Activated T-helper 17 cell treated with anti-CD3 and anti-CD28 coated beads, Interleukin-2, amount 50 U/mL, for 72 hours (primary cell): ENCODE results near the gene TMEM107. TPM values are rescaled to one million over a fixed set of nuclear protein-coding genes. Genes with fewer than 3 reads are reported as not detected.

ENCODE experiments used
- ATAC-seq: fragments of 150-1000 bp; cut with Tn5 transposase; replicated peaks from 2 replicates; pipeline ENCODE4 v1.10.0; 2021; ENCODE audit warnings: mild to moderate bottlenecking, moderate library complexity
- H3K27ac Mint-ChIP-seq: one replicate; pipeline ENCODE4 v1.8.0; 2022; ENCODE audit warnings: mixed read lengths
- H3K27me3 Mint-ChIP-seq: one replicate; pipeline ENCODE4 v1.8.0; 2022; ENCODE audit warnings: mixed read lengths
- H3K36me3 Mint-ChIP-seq: one replicate; pipeline ENCODE4 v1.8.0; 2022; ENCODE audit warnings: low read depth, mild to moderate bottlenecking, mixed read lengths
- H3K4me1 Mint-ChIP-seq: one replicate; pipeline ENCODE4 v1.8.0; 2022; ENCODE audit warnings: mixed read lengths
- H3K4me3 Mint-ChIP-seq: one replicate; pipeline ENCODE4 v1.8.0; 2022; ENCODE audit warnings: mild to moderate bottlenecking, mixed read lengths
- H3K9me3 Mint-ChIP-seq: one replicate; pipeline ENCODE4 v1.8.0; 2022; ENCODE audit warnings: mixed read lengths
- total RNA-seq, 2 donors: library from RNA; stranded (reverse); gene quantifications; one replicate each; pipeline ENCODE4 v1.2.3, GENCODE V29; 2022

TMEM107 gene
- total RNA-seq, 2 donors from 2014 or later: 43.3 to 45.3 TPM

GRCh38 chr17:8151641-8152111 is 24.5 kb downstream of the TMEM107 start:
- no peaks in the 10 kb centered on the region for H3K36me3 Mint-ChIP-seq
- H3K4me1 Mint-ChIP-seq: peaks cover 30% of the 10 kb centered on the region
- ATAC-seq: no peak
- H3K27me3 Mint-ChIP-seq: no peaks in the 10 kb centered on the region
- no peak overlapping the region for H3K27ac Mint-ChIP-seq
- no peaks in the 10 kb centered on the region for H3K9me3 Mint-ChIP-seq
- no peak overlapping the region for H3K4me3 Mint-ChIP-seq

DNA sequence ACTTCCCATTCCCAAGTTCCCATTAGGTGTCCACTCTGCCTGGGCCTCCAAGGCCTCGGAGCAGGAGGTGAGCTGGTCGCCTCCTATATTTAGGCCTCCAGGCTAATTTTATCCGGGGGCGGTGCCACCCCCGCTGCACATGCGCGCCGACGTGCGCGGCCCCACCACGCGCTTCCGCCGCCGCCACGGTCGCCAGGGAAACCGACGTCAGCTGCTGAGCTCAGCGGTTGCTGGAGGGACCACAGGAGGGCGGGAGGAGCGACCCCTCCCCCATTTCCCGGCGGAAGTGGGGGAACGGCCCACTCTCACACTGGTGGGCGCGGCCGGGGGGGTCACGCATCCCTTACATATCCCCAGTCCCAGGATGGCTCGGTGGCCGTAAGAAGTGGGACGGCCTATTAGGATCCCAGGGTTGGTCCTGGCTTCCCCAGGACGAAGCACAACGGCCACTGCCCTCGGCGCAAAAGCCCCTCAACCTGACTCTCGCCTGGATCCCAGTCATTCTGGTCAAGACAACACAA is 25.0 kb downstream of the TMEM107 start:
- no peak overlapping the region for H3K4me3 Mint-ChIP-seq
- H3K36me3 Mint-ChIP-seq: no peaks in the 10 kb centered on the region
- no peaks in the 10 kb centered on the region for H3K9me3 Mint-ChIP-seq
- peak; percentile 33 for ATAC-seq
- no peaks in the 10 kb centered on the region for H3K27me3 Mint-ChIP-seq
- no peak overlapping the region for H3K27ac Mint-ChIP-seq
- H3K4me1 Mint-ChIP-seq: peaks cover 31% of the 10 kb centered on the region

GRCh38 chr17:8150194-8151119 is 25.7 kb downstream of the TMEM107 start:
- Mint-ChIP-seq H3K27ac (no peak overlapping the region), H3K36me3 (no peaks in the 10 kb centered on the region), H3K9me3 (no peaks in the 10 kb centered on the region), H3K27me3 (no peaks in the 10 kb centered on the region), H3K4me3 (no peak overlapping the region), H3K4me1 (peaks cover 29% of the 10 kb centered on the region)
- no peak for ATAC-seq

- H3K27me3 Mint-ChIP-seq: no peaks in the 10 kb centered on the region
- H3K36me3 Mint-ChIP-seq: no peaks in the 10 kb centered on the region
- no peak overlapping the region for H3K4me3 Mint-ChIP-seq
- H3K27ac Mint-ChIP-seq: peak overlapping the region; percentile 46
- H3K9me3 Mint-ChIP-seq: no peaks in the 10 kb centered on the region
- no peak for ATAC-seq
- peaks cover 21% of the 10 kb centered on the region for H3K4me1 Mint-ChIP-seq
Observed at GRCh38 chr17:8149419-8150193, 26.6 kb downstream of the TMEM107 start.

GRCh38 chr17:8148560-8148959 is 27.6 kb downstream of the TMEM107 start:
- no peak for ATAC-seq
- peak overlapping the region; percentile 19 for H3K4me3 Mint-ChIP-seq
- no peaks in the 10 kb centered on the region for H3K27me3 Mint-ChIP-seq
- H3K27ac Mint-ChIP-seq: peak overlapping the region; percentile 59
- H3K4me1 Mint-ChIP-seq: peaks cover 11% of the 10 kb centered on the region
- no peaks in the 10 kb centered on the region for H3K36me3 Mint-ChIP-seq
- no peaks in the 10 kb centered on the region for H3K9me3 Mint-ChIP-seq

GRCh38 chr17:8147805-8148404 is 28.3 kb downstream of the TMEM107 start:
- Mint-ChIP-seq H3K4me1 (peaks cover 5% of the 10 kb centered on the region), H3K36me3 (no peaks in the 10 kb centered on the region), H3K9me3 (no peaks in the 10 kb centered on the region), H3K4me3 (no peak overlapping the region), H3K27ac (no peak overlapping the region), H3K27me3 (no peaks in the 10 kb centered on the region)
- ATAC-seq: no peak

DNA sequence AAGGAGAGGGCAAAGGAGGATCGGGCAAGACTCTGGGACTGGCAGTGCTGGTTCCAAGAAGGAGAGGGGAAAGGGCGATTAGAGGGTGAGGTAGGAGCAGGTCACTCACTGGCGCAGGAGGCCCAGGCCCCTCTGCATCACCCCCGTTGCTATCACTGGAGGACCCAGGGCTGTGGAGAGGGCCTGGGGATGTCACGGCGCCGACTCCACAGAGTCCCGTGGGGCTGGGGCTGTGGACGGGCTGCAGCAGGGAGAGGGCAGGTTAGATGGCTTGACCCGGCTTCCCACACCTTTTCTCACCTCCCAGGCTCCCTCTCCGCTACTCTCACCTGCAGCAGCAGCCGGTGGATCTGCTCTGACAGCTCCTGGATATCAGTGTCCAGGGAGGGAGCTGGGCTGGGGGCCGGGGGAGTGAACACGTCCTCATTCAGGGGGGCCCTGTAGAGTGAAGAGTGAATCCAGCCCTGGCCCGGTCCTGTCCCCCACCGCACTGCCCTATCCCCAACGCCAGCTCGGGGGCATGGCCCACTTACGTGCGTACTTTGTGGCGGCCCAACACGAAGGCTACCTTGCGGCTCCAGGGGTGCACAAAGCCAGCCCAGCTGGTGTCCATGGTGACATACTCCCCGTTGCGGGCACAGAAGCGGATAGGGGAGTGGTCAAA is 28.9 kb downstream of the TMEM107 start:
- Mint-ChIP-seq H3K4me1 (peaks cover 4% of the 10 kb centered on the region), H3K36me3 (no peaks in the 10 kb centered on the region), H3K27ac (no peak overlapping the region), H3K27me3 (no peaks in the 10 kb centered on the region), H3K4me3 (no peak overlapping the region), H3K9me3 (no peaks in the 10 kb centered on the region)
- ATAC-seq: no peak

- peaks cover 4% of the 10 kb centered on the region for H3K4me1 Mint-ChIP-seq
Observed at GRCh38 chr17:8146381-8147140, 29.6 kb downstream of the TMEM107 start.

DNA sequence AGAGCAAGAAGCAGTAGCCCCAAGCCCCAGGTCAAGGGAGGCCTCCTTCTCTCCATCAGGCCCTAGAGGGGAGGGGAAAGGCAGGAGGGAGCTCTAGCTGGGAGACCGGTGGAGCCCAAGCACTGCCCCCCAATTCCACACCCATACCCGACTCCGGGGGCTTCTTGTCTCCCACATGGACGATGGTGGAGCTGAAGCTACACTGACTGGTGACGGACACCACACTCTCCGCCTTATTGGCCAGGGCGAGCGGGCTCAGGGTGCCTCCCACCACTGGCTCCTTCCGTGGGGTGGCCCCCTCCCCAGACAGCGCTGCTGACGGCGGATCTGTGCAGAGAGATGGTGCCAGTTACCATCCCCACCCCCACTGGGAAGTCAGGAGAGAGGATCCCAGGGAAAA is 30.4 kb downstream of the TMEM107 start:
- no peak for ATAC-seq
- no peaks in the 10 kb centered on the region for H3K27me3 Mint-ChIP-seq
- no peaks in the 10 kb centered on the region for H3K36me3 Mint-ChIP-seq

More at GRCh38 chr17:8146381-8147140, 29.6 kb downstream of the TMEM107 start:
- Mint-ChIP-seq H3K27ac (peak overlapping the region; percentile 20), H3K36me3 (no peaks in the 10 kb centered on the region), H3K4me3 (no peak overlapping the region), H3K27me3 (no peaks in the 10 kb centered on the region), H3K9me3 (no peaks in the 10 kb centered on the region)
- ATAC-seq: no peak

DNA sequence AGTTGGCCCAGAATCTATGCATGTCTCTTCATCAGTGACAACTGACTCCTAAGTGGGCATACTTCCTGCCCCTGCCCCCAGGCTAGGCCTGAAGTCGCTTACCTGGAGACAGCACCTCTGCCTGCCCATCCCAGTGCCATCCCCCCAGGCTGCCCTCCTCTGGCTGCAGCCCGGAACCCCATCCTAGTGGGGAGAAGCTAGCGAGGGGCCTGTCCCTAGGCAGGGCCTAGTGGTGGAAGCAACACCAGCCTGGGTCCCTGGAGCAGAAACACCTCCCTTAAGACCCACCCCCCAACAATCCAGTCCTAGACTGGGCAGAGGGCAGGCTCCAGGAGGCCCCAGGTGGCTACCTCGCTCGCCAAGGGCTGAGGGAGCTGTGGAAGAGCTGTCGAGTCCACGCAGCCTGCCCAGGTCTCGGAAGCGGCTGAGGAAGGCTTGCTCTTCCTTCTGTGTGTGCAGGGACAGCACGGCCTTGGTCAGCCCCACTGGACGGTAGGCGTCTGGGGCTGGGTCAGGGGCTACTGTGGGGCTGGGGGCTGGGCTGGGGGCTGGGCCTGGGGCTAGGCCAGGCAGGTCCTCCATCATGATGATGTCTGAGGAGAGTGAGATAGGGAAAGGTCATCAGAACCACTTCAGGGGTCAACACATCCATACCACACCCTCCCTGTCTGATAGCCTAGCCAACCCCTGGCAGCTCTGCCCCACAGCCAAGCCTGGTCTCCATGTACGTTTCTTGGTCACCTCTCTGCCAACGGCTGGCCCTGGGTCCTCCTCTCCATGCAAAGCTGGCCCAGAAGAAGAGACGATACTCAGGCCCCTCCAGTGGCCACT is 31.6 kb downstream of the TMEM107 start:
- no peak for ATAC-seq
- Mint-ChIP-seq H3K4me3 (no peak overlapping the region), H3K27ac (no peak overlapping the region), H3K9me3 (no peaks in the 10 kb centered on the region), H3K36me3 (no peaks in the 10 kb centered on the region), H3K27me3 (no peaks in the 10 kb centered on the region), H3K4me1 (peaks cover 4% of the 10 kb centered on the region)

More for the DNA sequence above, 30.4 kb downstream of the TMEM107 start:
- Mint-ChIP-seq H3K9me3 (no peaks in the 10 kb centered on the region), H3K27ac (peak overlapping the region; percentile 20), H3K4me1 (peaks cover 4% of the 10 kb centered on the region), H3K4me3 (no peak overlapping the region)

DNA sequence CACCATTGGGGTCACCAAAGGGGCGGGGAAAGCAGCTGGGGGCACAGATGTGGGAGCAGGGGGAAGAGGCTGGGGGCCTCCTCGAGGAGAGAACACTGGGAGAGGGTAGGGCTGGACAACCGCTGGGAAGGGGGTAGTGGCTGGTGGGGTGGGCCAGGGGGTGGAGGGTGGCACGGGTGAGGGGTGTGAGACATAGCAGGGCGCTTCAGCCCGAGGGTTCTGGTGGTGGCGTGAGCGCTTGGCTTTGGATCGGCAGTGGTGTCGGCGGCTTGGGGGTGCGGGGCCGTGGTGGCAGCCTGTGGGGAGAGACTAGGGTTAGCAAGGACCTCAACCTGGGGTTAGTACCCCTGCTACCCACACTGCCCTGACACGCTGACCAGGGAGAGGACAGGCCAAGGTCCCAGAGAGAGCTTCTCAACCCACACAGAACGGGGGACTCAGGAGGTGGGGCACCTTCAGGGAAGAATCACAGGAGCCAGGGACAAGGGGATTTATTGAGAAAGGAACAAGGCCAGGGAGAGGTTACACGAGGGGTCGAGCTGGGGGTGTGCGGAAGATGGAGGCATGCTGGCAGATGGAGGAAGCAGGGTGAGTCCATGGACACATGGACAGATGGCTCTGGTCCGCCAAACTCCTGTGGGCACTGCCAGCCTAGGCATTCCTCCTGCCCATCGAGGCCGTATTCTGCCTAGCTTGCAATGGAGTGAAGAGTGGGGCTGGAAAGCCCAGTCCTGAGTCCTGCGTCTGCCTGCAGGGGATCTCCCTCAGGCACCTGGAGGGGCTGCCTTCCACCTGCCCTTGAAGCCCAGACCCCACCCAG is 32.4 kb downstream of the TMEM107 start:
- no peaks in the 10 kb centered on the region for H3K36me3 Mint-ChIP-seq
- H3K4me1 Mint-ChIP-seq: peaks cover 4% of the 10 kb centered on the region
- peak overlapping the region; percentile 68 for H3K27ac Mint-ChIP-seq
- no peak overlapping the region for H3K4me3 Mint-ChIP-seq
- no peaks in the 10 kb centered on the region for H3K9me3 Mint-ChIP-seq
- ATAC-seq: no peak
- H3K27me3 Mint-ChIP-seq: no peaks in the 10 kb centered on the region
